MM.1S (cell line): ENCODE data around the gene MAPKAP1.

Experiments used
- EZH2 ChIP-seq: fragments of 300-600 bp; sonication (generic); optimal IDR thresholded peaks from 2 replicates; pipeline ENCODE3; 2017; ENCODE audit warnings: low read depth, mild to moderate bottlenecking, antibody characterized with exemption, low read length, mixed read lengths
- EZH2phosphoT487 ChIP-seq: fragments of 300-600 bp; sonication (generic); IDR thresholded peaks from 2 replicates; pipeline ENCODE4 v1.6.1; 2018; ENCODE audit warnings: antibody characterized with exemption, low read length
- TF ChIP-seq, protein P1 (sequence below): fragments of 300-600 bp; sonication (generic); IDR thresholded peaks from 2 replicates; pipeline ENCODE4 v1.5.1; 2016; ENCODE audit warnings: antibody characterized with exemption, low read length, mixed read lengths

DNA sequence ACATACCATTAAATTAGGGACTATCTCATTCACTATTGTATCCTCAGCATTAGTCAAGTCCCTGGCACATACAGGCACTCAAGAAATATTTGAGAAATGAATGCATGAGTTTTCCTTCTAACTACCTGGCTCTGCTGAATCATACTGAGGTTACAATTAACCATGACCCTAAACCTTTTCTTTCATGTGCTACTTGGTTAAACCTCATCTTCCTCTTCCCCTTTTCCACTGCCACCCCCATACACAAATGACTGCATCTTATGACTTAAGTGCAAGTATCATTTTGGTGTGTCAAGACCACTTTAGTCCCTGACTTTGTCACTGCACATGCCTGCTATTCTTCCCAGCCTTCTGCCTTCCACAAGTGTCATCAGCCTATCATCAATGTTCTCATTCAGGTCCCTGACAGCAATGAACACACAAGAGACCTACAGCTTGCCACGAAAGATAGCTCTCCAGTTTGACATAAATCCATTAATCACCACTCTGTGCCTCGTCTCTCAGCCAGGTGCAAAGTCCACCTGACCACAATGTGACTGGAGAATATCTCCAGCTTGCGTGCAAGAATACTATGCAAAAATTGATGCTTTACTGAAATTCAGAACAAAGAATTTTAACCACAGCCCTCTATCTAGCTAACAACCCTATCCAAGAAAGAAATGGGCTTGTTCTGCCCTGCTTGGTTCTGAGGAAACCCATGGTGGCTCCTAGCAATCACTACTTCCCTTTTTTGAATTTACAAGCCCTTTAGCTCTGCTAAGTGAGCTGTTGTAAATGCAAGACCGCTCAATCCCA lies 74.5 kb downstream of the MAPKAP1 start:
- TF ChIP-seq, protein P1, sequence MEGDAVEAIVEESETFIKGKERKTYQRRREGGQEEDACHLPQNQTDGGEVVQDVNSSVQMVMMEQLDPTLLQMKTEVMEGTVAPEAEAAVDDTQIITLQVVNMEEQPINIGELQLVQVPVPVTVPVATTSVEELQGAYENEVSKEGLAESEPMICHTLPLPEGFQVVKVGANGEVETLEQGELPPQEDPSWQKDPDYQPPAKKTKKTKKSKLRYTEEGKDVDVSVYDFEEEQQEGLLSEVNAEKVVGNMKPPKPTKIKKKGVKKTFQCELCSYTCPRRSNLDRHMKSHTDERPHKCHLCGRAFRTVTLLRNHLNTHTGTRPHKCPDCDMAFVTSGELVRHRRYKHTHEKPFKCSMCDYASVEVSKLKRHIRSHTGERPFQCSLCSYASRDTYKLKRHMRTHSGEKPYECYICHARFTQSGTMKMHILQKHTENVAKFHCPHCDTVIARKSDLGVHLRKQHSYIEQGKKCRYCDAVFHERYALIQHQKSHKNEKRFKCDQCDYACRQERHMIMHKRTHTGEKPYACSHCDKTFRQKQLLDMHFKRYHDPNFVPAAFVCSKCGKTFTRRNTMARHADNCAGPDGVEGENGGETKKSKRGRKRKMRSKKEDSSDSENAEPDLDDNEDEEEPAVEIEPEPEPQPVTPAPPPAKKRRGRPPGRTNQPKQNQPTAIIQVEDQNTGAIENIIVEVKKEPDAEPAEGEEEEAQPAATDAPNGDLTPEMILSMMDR: no peak
- no peak for TF ChIP-seq EZH2
- TF ChIP-seq EZH2phosphoT487: no peak
